K562 (cell line): Measurements from ENCODE around the gene TMEM131L. TPM values are rescaled to one million over a fixed set of nuclear protein-coding genes. Genes with fewer than 3 reads are reported as not detected.
A peak's percentile ranks its signal among the peaks of the same experiment; 100 is the strongest.

Experiments used
- IRF2 ChIP-seq: sonication (generic); formaldehyde crosslinking; IDR thresholded peaks from 2 replicates; pipeline ENCODE4 v1.8.1; 2022; ENCODE audit warnings: mild to moderate bottlenecking, missing genetic modification reagents
- SMAD2 ChIP-seq: fragments of 150-350 bp; IDR thresholded peaks from 2 replicates; pipeline ENCODE4 v1.6.1; 2014; ENCODE audit warnings: low read depth, mild to moderate bottlenecking, low read length
- SUPT5H ChIP-seq: fragments of 450-650 bp; IDR thresholded peaks from 2 replicates; pipeline ENCODE4 v1.6.1; 2016
- ZNF644 ChIP-seq: fragments of 200-800 bp; sonication (Bioruptor generic); IDR thresholded peaks from 2 replicates; pipeline ENCODE4 v1.6.1; 2016; ENCODE audit warnings: low read depth, missing genetic modification characterization, missing compliant biosample characterization
- polyA plus RNA-seq, 8 experiments: library from polyadenylated mRNA; depleted of rRNA in 4 of 8; stranded (reverse) in 5 of 8; unstranded in 3 of 8; fragments of >200 nt; fragmentation: Nextera tagmentation in 2 of 8; fragmentation: Illumina TruSeq in 1 of 8; extraction: Ambion mirVana in 2 of 8; extraction: Trizol in 1 of 8; gene quantifications; 2 replicates each; pipeline versions ENCODE4 v1.2.1 to v1.2.3, GENCODE V29; 2011 to 2014; ENCODE audit warnings: inconsistent platforms in 1 of 8, missing spikeins in 1 of 8
- total RNA-seq, 7 experiments: library from RNA; depleted of rRNA in 6 of 7; stranded (reverse); fragments of >200 nt in 6 of 7; fragmentation: Illumina TruSeq in 2 of 7; extraction: Trizol in 2 of 7; gene quantifications; 2 replicates each; pipeline versions ENCODE4 v1.2.1 to v1.2.3, GENCODE V29; 2011 to 2021; ENCODE audit warnings: low replicate concordance in 1 of 7
- TF ChIP-seq, protein P1 (sequence below): fragments of 250-450 bp; sonication (Bioruptor Pico); IDR thresholded peaks from 2 replicates; pipeline ENCODE4 v1.5.0; 2020; ENCODE audit warnings: mild to moderate bottlenecking, borderline replicate concordance
- TF ChIP-seq, protein P2 (sequence below), 2 experiments: fragments of 150-350 bp in 1 of 2; IDR thresholded peaks; 2 replicates each; pipeline ENCODE4 v1.6.1; 2012 to 2016; ENCODE audit warnings: low read depth in 2 of 2, low read length in 2 of 2, mild to moderate bottlenecking in 1 of 2, moderate library complexity in 1 of 2
- TF ChIP-seq, protein P3 (sequence below): sonication (generic); formaldehyde crosslinking; IDR thresholded peaks from 2 replicates; pipeline ENCODE4 v1.8.1; 2023; ENCODE audit warnings: missing genetic modification reagents, mild to moderate bottlenecking, borderline replicate concordance
- TF ChIP-seq, protein P4 (sequence below): fragments of 450-650 bp; IDR thresholded peaks from 2 replicates; pipeline ENCODE4 v1.6.1; 2018; ENCODE audit warnings: mild to moderate bottlenecking, low read depth; ENCODE audit not compliant: partially characterized antibody
- TF ChIP-seq, protein P5 (sequence below): fragments of 450-650 bp; IDR thresholded peaks from 2 replicates; pipeline ENCODE4 v1.6.1; 2018; ENCODE audit not compliant: partially characterized antibody

Gene TMEM131L
- total and polyA plus RNA-seq, 9 of the 15 experiments (the other 6 are each of a cell fraction or from before 2014, with no cell fraction given), result 1.2 to 20.8 (median 12.9) TPM

DNA sequence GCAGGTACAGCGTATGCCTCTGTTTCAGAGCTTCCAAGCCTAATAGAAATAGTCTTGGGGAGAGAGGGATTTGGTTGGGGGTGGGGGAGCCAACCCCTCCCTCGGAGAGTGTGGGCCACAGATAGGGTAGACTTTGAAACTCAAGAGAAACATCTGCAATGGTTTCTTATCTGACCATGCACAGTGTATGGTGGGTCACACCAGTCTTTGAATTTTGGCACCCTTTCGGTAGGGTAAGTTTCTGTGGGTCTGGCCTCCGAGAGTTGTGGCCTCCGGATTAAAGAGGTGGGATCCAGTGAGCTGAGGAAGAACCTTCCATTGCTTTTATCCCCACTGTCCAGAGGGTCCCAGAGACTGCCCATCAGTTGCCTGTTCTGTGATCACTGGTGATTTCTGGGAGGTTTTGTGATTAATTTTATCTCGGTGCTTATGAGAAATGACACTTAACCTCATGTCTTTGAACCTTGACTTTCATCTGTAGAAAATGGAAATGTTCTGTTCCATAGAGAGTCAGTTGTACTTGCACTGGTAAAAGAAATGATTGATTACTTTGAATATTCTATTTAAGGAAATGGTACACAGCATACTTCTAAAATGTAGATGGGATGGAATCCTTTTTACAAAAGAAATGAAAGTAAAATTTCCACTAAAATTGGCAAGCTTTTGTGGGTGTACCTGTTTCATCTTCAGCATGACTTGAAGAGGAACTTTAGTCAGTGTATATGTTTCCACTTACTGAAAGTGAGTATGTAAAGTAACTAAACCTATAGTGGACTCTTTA is 62.7 kb downstream of the TMEM131L start (continued):
- TF ChIP-seq, protein P1, sequence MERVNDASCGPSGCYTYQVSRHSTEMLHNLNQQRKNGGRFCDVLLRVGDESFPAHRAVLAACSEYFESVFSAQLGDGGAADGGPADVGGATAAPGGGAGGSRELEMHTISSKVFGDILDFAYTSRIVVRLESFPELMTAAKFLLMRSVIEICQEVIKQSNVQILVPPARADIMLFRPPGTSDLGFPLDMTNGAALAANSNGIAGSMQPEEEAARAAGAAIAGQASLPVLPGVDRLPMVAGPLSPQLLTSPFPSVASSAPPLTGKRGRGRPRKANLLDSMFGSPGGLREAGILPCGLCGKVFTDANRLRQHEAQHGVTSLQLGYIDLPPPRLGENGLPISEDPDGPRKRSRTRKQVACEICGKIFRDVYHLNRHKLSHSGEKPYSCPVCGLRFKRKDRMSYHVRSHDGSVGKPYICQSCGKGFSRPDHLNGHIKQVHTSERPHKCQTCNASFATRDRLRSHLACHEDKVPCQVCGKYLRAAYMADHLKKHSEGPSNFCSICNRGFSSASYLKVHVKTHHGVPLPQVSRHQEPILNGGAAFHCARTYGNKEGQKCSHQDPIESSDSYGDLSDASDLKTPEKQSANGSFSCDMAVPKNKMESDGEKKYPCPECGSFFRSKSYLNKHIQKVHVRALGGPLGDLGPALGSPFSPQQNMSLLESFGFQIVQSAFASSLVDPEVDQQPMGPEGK (CRISPR knock-in tag), result no peak; the same call in 1 of the 2 replicates
- TF ChIP-seq, protein P2, sequence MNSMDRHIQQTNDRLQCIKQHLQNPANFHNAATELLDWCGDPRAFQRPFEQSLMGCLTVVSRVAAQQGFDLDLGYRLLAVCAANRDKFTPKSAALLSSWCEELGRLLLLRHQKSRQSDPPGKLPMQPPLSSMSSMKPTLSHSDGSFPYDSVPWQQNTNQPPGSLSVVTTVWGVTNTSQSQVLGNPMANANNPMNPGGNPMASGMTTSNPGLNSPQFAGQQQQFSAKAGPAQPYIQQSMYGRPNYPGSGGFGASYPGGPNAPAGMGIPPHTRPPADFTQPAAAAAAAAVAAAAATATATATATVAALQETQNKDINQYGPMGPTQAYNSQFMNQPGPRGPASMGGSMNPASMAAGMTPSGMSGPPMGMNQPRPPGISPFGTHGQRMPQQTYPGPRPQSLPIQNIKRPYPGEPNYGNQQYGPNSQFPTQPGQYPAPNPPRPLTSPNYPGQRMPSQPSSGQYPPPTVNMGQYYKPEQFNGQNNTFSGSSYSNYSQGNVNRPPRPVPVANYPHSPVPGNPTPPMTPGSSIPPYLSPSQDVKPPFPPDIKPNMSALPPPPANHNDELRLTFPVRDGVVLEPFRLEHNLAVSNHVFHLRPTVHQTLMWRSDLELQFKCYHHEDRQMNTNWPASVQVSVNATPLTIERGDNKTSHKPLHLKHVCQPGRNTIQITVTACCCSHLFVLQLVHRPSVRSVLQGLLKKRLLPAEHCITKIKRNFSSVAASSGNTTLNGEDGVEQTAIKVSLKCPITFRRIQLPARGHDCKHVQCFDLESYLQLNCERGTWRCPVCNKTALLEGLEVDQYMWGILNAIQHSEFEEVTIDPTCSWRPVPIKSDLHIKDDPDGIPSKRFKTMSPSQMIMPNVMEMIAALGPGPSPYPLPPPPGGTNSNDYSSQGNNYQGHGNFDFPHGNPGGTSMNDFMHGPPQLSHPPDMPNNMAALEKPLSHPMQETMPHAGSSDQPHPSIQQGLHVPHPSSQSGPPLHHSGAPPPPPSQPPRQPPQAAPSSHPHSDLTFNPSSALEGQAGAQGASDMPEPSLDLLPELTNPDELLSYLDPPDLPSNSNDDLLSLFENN (IDR thresholded peaks at IDR 0.05; ENCODE audit: low read depth in 2 of 2, low read length in 2 of 2), result peak in 1 of 2 experiments; percentile 85; a peak in 1 of 4 replicates
- TF ChIP-seq, protein P3, sequence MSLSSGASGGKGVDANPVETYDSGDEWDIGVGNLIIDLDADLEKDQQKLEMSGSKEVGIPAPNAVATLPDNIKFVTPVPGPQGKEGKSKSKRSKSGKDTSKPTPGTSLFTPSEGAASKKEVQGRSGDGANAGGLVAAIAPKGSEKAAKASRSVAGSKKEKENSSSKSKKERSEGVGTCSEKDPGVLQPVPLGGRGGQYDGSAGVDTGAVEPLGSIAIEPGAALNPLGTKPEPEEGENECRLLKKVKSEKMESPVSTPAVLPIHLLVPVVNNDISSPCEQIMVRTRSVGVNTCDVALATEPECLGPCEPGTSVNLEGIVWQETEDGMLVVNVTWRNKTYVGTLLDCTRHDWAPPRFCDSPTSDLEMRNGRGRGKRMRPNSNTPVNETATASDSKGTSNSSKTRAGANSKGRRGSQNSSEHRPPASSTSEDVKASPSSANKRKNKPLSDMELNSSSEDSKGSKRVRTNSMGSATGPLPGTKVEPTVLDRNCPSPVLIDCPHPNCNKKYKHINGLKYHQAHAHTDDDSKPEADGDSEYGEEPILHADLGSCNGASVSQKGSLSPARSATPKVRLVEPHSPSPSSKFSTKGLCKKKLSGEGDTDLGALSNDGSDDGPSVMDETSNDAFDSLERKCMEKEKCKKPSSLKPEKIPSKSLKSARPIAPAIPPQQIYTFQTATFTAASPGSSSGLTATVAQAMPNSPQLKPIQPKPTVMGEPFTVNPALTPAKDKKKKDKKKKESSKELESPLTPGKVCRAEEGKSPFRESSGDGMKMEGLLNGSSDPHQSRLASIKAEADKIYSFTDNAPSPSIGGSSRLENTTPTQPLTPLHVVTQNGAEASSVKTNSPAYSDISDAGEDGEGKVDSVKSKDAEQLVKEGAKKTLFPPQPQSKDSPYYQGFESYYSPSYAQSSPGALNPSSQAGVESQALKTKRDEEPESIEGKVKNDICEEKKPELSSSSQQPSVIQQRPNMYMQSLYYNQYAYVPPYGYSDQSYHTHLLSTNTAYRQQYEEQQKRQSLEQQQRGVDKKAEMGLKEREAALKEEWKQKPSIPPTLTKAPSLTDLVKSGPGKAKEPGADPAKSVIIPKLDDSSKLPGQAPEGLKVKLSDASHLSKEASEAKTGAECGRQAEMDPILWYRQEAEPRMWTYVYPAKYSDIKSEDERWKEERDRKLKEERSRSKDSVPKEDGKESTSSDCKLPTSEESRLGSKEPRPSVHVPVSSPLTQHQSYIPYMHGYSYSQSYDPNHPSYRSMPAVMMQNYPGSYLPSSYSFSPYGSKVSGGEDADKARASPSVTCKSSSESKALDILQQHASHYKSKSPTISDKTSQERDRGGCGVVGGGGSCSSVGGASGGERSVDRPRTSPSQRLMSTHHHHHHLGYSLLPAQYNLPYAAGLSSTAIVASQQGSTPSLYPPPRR, result no peak
- TF ChIP-seq SMAD2, result no peak
- TF ChIP-seq ZNF644 (tag), result no peak
- no peak for TF ChIP-seq SUPT5H
- TF ChIP-seq, protein P4, sequence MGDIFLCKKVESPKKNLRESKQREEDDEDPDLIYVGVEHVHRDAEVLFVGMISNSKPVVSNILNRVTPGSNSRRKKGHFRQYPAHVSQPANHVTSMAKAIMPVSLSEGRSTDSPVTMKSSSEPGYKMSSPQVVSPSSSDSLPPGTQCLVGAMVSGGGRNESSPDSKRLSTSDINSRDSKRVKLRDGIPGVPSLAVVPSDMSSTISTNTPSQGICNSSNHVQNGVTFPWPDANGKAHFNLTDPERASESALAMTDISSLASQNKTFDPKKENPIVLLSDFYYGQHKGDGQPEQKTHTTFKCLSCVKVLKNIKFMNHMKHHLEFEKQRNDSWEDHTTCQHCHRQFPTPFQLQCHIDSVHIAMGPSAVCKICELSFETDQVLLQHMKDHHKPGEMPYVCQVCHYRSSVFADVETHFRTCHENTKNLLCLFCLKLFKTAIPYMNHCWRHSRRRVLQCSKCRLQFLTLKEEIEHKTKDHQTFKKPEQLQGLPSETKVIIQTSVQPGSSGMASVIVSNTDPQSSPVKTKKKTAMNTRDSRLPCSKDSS, result no peak
- TF ChIP-seq, protein P5, sequence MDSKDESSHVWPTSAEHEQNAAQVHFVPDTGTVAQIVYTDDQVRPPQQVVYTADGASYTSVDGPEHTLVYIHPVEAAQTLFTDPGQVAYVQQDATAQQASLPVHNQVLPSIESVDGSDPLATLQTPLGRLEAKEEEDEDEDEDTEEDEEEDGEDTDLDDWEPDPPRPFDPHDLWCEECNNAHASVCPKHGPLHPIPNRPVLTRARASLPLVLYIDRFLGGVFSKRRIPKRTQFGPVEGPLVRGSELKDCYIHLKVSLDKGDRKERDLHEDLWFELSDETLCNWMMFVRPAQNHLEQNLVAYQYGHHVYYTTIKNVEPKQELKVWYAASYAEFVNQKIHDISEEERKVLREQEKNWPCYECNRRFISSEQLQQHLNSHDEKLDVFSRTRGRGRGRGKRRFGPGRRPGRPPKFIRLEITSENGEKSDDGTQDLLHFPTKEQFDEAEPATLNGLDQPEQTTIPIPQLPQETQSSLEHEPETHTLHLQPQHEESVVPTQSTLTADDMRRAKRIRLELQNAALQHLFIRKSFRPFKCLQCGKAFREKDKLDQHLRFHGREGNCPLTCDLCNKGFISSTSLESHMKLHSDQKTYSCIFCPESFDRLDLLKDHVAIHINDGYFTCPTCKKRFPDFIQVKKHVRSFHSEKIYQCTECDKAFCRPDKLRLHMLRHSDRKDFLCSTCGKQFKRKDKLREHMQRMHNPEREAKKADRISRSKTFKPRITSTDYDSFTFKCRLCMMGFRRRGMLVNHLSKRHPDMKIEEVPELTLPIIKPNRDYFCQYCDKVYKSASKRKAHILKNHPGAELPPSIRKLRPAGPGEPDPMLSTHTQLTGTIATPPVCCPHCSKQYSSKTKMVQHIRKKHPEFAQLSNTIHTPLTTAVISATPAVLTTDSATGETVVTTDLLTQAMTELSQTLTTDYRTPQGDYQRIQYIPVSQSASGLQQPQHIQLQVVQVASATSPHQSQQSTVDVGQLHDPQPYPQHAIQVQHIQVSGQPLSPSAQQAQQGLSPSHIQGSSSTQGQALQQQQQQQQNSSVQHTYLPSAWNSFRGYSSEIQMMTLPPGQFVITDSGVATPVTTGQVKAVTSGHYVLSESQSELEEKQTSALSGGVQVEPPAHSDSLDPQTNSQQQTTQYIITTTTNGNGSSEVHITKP, result no peak
- TF ChIP-seq IRF2 (CRISPR knock-in tag), result no peak
